Measurements from ENCODE around the gene ST6GAL1.
A peak's percentile ranks its signal among the peaks of the same experiment; 100 is the strongest.

Gene ST6GAL1

DNA sequence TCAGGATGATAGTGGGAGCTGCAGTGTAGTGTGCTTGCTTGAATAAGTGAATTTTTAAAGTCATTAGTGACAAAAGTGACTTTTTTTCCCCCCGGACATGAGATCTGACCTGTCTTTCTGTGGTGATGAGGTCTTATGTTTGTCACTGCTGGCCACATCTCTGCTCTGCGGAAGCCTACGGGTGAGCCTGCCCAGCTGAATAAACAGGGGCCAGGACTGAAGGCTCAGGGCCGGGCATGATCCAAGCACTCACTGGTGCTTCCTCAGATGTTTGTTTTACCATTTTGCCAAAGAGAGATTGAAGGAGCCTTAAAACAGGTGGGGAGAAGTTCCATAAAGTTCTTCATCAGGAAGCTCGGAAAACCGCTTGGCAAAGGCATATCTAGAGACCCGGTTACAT, 174.0 kb downstream of the ST6GAL1 start:
- TF ChIP-seq, protein P1, sequence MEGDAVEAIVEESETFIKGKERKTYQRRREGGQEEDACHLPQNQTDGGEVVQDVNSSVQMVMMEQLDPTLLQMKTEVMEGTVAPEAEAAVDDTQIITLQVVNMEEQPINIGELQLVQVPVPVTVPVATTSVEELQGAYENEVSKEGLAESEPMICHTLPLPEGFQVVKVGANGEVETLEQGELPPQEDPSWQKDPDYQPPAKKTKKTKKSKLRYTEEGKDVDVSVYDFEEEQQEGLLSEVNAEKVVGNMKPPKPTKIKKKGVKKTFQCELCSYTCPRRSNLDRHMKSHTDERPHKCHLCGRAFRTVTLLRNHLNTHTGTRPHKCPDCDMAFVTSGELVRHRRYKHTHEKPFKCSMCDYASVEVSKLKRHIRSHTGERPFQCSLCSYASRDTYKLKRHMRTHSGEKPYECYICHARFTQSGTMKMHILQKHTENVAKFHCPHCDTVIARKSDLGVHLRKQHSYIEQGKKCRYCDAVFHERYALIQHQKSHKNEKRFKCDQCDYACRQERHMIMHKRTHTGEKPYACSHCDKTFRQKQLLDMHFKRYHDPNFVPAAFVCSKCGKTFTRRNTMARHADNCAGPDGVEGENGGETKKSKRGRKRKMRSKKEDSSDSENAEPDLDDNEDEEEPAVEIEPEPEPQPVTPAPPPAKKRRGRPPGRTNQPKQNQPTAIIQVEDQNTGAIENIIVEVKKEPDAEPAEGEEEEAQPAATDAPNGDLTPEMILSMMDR (IDR thresholded peaks at IDR 0.05) = no peak

DNA sequence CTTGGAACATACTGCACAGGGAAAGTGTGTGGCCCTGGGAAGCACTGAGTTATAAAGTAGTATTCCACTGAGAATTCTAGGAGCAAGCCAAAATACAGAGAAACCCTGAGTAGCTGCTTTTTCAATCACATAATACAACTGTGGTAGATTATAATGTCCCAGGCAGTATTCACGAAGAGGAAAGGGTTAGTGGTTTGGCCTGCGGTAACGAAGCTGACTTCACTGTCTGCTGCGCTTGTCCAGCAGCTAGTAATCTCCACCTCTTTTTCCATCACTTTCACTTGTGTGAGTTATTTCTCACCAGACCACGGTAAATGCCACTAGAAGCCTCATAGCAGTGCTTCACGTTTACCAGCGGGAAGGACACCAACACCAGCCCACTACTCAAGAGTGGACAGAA, 174.6 kb downstream of the ST6GAL1 start:
- TF ChIP-seq, protein P1 (IDR thresholded peaks at IDR 0.05) = no peak

- TF ChIP-seq, protein P1 (IDR thresholded peaks at IDR 0.05) = no peak
Measured at GRCh38 chr3:187105700-187106099, 175.4 kb downstream of the ST6GAL1 start.

DNA sequence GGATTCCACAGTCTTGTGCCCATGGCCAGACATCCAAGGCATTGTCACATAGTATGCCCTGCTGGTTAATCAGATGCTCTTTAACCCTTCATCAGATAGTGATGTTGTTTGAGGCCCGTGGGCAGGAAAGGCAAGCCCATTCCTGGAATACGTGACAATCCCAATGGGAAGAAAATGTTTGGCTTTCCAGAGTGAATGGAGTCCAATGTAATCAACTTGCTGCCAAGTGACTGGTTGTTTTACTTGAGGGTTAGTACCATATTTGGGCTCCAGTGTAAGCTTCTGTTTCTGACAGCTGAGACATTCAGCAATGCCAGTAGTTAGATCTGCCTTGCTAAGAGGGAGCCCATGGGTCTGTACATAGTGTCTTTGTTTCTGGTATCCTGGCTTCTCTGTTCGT, 177.7 kb downstream of the ST6GAL1 start:
- TF ChIP-seq, protein P1 (IDR thresholded peaks at IDR 0.05) = no peak

GRCh38 chr3:187110156-187110555, 179.8 kb downstream of the ST6GAL1 start:
- TF ChIP-seq, protein P1 (IDR thresholded peaks at IDR 0.05) = no peak

DNA sequence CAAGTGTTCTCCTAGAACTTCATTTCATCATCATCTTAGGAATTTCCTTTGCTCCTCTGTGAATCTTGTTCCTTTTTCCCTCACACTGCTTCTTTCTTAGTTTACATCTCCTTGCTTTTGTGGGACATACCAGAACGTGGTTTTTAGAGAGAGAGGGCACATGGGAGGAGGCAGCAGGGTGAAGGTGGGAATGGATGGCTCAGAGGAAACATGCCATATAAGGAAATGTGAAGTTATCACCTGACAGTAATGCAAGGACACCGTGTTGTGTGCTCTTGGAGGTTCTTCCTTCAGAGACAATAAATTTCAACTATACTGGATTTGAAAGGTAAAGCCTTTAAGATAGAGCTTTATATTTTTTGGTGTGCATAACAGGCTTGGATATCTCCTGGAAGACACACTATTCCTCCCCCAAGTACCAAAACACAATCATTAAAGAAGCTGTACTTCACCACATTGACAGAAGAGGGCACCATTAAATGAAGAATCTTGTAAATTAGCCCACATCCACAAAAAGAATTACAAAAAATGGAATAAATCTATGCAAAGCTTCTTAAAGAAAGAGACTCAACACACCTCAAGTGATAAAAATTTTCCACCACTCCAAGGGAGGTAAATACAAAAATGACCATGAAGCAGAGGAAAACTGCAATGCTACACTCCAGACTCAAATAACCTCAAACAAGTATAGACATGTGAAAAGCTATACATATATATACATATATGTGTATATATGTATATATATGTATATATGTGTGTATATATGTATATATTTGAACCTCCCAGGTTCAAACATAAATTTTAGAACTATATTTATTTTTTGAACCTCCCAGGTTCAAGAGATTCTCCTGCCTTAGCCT, 182.8 kb downstream of the ST6GAL1 start:
- TF ChIP-seq, protein P1 (IDR thresholded peaks at IDR 0.05) = peak; percentile 74

GRCh38 chr3:187114511-187114910, 184.2 kb downstream of the ST6GAL1 start:
- TF ChIP-seq, protein P1 (IDR thresholded peaks at IDR 0.05) = no peak

All from LNCAP (cell line).